CD4-positive, CD25-positive, alpha-beta regulatory T cell (primary cell): ENCODE measurements around the gene PSMD14. TPM values are rescaled to one million over a fixed set of nuclear protein-coding genes. Genes with fewer than 3 reads are reported as not detected.
"Not testable (repeated sequence)": the region's sequence is repeated elsewhere in the genome, so short reads cannot be mapped to it uniquely, and the experiment has no call there.

ENCODE experiments used
- ATAC-seq, 2 donors: fragments of 150-1000 bp; cut with Tn5 transposase; one replicate each; pipeline ENCODE4 v1.10.0; 2021; ENCODE audit warnings: low read depth in 2 of 2, moderate number of reproducible peaks in 2 of 2, moderate library complexity in 1 of 2
- DNase-seq, 3 donors: peaks; one replicate each; pipeline versions ENCODE4 v3.0.0 to v3.0.0-alpha.2; 2012 to 2022; ENCODE audit warnings: mixed read lengths in 1 of 3
- H3K27ac ChIP-seq: one replicate; pipeline ENCODE4 v1.7.0; 2013; ENCODE audit warnings: mild to moderate bottlenecking, low read length; ENCODE audit not compliant: insufficient read depth, poor library complexity, severe bottlenecking
- H3K27me3 ChIP-seq: one replicate; pipeline ENCODE4 v1.7.0; 2013; ENCODE audit warnings: low read length; ENCODE audit not compliant: control insufficient read depth, insufficient read depth
- H3K36me3 ChIP-seq: one replicate; pipeline ENCODE4 v1.7.0; 2013; ENCODE audit warnings: mild to moderate bottlenecking, low read length, moderate library complexity; ENCODE audit not compliant: control insufficient read depth, insufficient read depth
- H3K4me1 ChIP-seq: 2 replicates; pipeline ENCODE4 v1.7.0; 2013; ENCODE audit warnings: mild to moderate bottlenecking, low read length; ENCODE audit not compliant: insufficient read depth, control insufficient read depth, poor library complexity, severe bottlenecking
- H3K4me3 ChIP-seq: one replicate; pipeline ENCODE4 v1.7.0; 2013; ENCODE audit warnings: low read depth, mild to moderate bottlenecking, low read length, moderate library complexity
- H3K9me3 ChIP-seq, 2 experiments: 1 replicate in 1 of 2; 2 replicates in 1 of 2; pipeline ENCODE4 v1.7.0; 2013; ENCODE audit warnings: low read length in 2 of 2, mild to moderate bottlenecking in 1 of 2, moderate library complexity in 1 of 2; ENCODE audit not compliant: control insufficient read depth in 2 of 2
- H3K27ac Mint-ChIP-seq, 3 donors: one replicate each; pipeline ENCODE4 v1.8.0; 2020 to 2022; ENCODE audit warnings: mild to moderate bottlenecking in 3 of 3, mixed read lengths in 3 of 3, moderate library complexity in 2 of 3
- H3K27me3 Mint-ChIP-seq: one replicate; pipeline ENCODE4 v1.8.0; 2022; ENCODE audit warnings: mild to moderate bottlenecking, mixed read lengths
- H3K36me3 Mint-ChIP-seq: one replicate; pipeline ENCODE4 v1.8.0; 2020; ENCODE audit warnings: mixed read lengths
- H3K4me1 Mint-ChIP-seq, 4 donors: one replicate each; pipeline ENCODE4 v1.8.0; 2020 to 2022; ENCODE audit warnings: mixed read lengths in 4 of 4, mild to moderate bottlenecking in 1 of 4
- H3K4me3 Mint-ChIP-seq, 4 donors: one replicate each; pipeline ENCODE4 v1.8.0; 2020 to 2022; ENCODE audit warnings: mild to moderate bottlenecking in 4 of 4, mixed read lengths in 4 of 4, moderate library complexity in 3 of 4
- H3K9me3 Mint-ChIP-seq, 7 donors: one replicate each; pipeline ENCODE4 v1.8.0; 2020 to 2022; ENCODE audit warnings: mixed read lengths in 7 of 7, mild to moderate bottlenecking in 3 of 7, moderate library complexity in 2 of 7
- polyA plus RNA-seq, 4 donors: library from polyadenylated mRNA; unstranded; fragments of 300-500 nt; fragmentation: Illumina TruSeq; gene quantifications; one replicate each; pipeline ENCODE4 v1.2.3, GENCODE V29; 2021
- total RNA-seq: library from RNA; stranded (reverse); gene quantifications from one replicate; pipeline ENCODE4 v1.2.3, GENCODE V29; 2022

PSMD14 gene
- total and polyA plus RNA-seq, 5 donors from 2014 or later = 38.6 to 82.9 (median 64.9) TPM

DNA sequence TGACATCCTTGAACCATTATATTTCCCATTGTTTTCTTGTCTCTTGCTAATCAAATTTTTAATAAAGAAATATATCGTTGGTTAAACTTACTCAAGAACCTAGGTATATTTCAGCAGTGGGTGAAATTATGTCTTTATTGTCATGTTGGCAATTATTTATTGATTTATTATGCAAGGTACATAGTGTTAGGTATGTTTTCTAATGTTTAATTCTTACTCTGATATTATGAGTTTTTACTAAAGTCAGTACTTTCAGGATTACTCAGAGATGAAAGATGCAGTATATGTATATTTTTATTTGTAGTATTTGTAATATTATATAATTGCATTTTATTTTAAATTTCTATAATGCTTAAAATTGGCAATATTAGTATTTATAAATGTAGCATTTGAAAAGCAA lies 46.9 kb downstream of the PSMD14 start:
- ATAC-seq = no peak
- no peak overlapping the region for H3K27ac Mint-ChIP-seq
- no peak overlapping the region for H3K4me3 Mint-ChIP-seq
- Histone ChIP-seq H3K9me3 (no peaks in the 10 kb centered on the region), H3K4me3 (no peak overlapping the region), H3K36me3 (no peaks in the 10 kb centered on the region), H3K27me3 (no peaks in the 10 kb centered on the region), H3K27ac (no peak overlapping the region), H3K4me1 (no peaks in the 10 kb centered on the region)
- H3K27me3 Mint-ChIP-seq = no peaks in the 10 kb centered on the region
- peaks cover 7% of the 10 kb centered on the region for H3K36me3 Mint-ChIP-seq
- H3K4me1 Mint-ChIP-seq = peaks cover 24 to 54% (median 31%) of the 10 kb centered on the region in 4 donors
- DNase-seq = no peak
- no peaks in the 10 kb centered on the region for H3K9me3 Mint-ChIP-seq

DNA sequence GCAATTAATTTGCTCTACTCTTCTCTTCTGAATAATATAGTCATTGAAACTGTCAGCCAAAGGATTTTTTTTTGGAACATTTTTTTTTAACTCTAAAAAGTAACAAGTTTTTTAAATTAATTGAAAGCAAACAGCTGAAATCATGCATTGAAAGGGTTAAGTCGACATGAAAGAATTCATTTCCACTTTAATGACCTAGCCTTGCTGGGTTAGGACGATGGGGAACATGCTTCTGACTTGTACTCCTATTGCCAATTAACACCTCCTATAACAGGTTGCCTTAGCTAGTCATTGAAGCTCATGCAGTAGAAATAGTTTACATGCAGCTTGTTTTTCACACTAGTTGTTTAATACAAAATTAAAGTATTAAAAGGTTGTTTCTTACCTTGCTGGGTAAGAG lies 47.8 kb downstream of the PSMD14 start:
- Histone ChIP-seq H3K4me3 (no peak overlapping the region), H3K36me3 (peaks cover under 1% of the 10 kb centered on the region), H3K27me3 (no peaks in the 10 kb centered on the region), H3K4me1 (no peaks in the 10 kb centered on the region), H3K27ac (no peak overlapping the region), H3K9me3 (no peaks in the 10 kb centered on the region)
- Mint-ChIP-seq H3K27ac (no peak overlapping the region), H3K9me3 (peaks cover 0 to 3% (median 0%) of the 10 kb centered on the region in 7 donors), H3K4me1 (peaks cover 16 to 48% (median 28%) of the 10 kb centered on the region in 4 donors), H3K4me3 (no peak overlapping the region), H3K27me3 (no peaks in the 10 kb centered on the region), H3K36me3 (peaks cover 7% of the 10 kb centered on the region)
- DNase-seq (no peak), ATAC-seq (no peak)

DNA sequence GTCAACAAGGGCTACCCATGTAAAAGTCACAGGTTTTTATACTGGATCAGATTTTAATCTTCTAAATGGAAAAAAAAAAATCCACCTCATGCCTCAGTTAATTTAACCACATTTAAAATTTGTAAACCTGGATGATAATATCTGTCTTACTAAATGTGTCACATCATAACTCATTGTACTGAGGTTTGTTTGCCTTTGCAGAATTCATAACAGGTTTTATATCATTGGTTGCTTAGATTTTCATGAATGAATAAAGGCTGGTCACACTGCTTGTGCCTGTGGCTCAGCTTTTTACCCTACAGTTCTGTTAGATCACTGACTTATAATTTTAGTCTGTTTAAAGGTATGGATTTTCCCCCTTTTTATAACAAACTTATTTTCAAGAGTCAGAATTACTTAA lies 48.9 kb downstream of the PSMD14 start:
- Mint-ChIP-seq H3K27me3 (no peaks in the 10 kb centered on the region), H3K27ac (no peak overlapping the region), H3K36me3 (peaks cover 7% of the 10 kb centered on the region), H3K4me1 (peaks cover 16 to 41% (median 22%) of the 10 kb centered on the region in 4 donors), H3K4me3 (no peak overlapping the region), H3K9me3 (peaks cover 0 to 8% (median 1%) of the 10 kb centered on the region in 7 donors)
- Histone ChIP-seq H3K9me3 (peaks cover 7 to 8% of the 10 kb centered on the region in 2 experiments), H3K36me3 (peaks cover 2% of the 10 kb centered on the region), H3K4me1 (no peaks in the 10 kb centered on the region), H3K4me3 (no peak overlapping the region), H3K27me3 (no peaks in the 10 kb centered on the region), H3K27ac (no peak overlapping the region)
- ATAC-seq (no peak), DNase-seq (no peak)

DNA sequence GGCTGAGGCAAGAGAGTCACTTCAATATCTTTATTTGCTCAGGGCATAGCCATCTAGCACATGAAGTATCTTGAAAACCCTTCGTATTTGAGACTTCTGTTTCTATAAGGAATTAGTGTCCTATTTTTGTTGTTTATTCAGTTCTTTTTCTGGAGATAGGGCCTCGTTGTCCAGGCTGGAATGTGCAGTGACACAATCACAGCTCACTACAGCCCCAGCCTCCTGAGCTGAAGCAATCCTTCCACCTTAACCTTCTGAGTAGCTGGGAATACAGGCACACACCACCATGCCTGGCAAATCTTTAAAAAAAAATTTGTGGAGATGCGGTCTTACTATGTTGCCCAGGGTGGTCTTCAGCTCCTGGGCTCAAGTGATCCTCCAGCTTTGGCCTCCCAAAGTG lies 50.6 kb downstream of the PSMD14 start:
- ATAC-seq = no peak
- no peaks in the 10 kb centered on the region for H3K27me3 Mint-ChIP-seq
- Histone ChIP-seq H3K9me3 (peaks cover 17 to 18% of the 10 kb centered on the region in 2 experiments), H3K27me3 (no peaks in the 10 kb centered on the region), H3K4me1 (no peaks in the 10 kb centered on the region), H3K27ac (no peak overlapping the region), H3K4me3 (no peak overlapping the region), H3K36me3 (peaks cover 2% of the 10 kb centered on the region)
- H3K27ac Mint-ChIP-seq = no peak overlapping the region
- H3K4me1 Mint-ChIP-seq = peaks cover 12 to 24% (median 17%) of the 10 kb centered on the region in 4 donors
- DNase-seq = no peak
- H3K4me3 Mint-ChIP-seq = no peak overlapping the region
- H3K36me3 Mint-ChIP-seq = peaks cover 12% of the 10 kb centered on the region
- H3K9me3 Mint-ChIP-seq = peaks cover 0 to 13% (median 2%) of the 10 kb centered on the region in 7 donors

DNA sequence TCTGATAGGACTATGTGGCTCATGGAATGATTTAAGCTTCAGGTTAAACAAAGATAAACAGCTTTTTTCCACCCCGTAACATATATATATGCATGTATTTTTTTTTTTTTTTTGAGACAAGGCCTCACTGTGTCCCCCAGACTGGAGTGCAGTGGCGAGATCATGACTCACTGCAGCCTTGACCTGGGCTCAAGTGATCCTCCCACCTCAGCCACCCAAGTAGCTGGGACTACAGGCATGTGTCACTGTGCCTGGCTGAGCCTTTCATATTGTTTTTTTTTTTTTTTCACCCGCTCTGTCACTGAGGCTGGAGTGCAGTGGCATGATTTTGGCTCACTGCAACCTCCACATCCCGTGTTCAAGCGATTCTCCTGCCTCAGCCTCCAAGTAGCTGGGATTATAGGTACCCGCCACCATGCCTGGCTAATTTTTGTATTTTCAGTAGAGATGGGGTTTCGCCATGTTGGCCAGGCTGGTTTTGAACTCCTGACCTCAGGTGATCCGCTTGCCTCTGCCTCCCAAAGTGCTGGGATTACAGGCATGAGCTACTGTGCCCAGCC lies 52.0 kb downstream of the PSMD14 start:
- not testable (repeated sequence) for H3K27me3 ChIP-seq, H3K4me1 ChIP-seq, H3K27me3 Mint-ChIP-seq, ATAC-seq, H3K27ac ChIP-seq, H3K36me3 ChIP-seq, H3K4me3 ChIP-seq, H3K27ac Mint-ChIP-seq, H3K4me3 Mint-ChIP-seq, DNase-seq
- peaks cover 12% of the 10 kb centered on the region for H3K36me3 Mint-ChIP-seq
- H3K9me3 Mint-ChIP-seq = peaks cover 0 to 13% (median 4%) of the 10 kb centered on the region in 7 donors
- H3K9me3 ChIP-seq = peaks cover 17 to 18% of the 10 kb centered on the region in 2 experiments
- peaks cover 6 to 22% (median 9%) of the 10 kb centered on the region in 4 donors for H3K4me1 Mint-ChIP-seq

- H3K4me1 Mint-ChIP-seq = peaks cover 0 to 15% (median 7%) of the 10 kb centered on the region in 4 donors
- H3K9me3 Mint-ChIP-seq = peaks cover 0 to 13% (median 4%) of the 10 kb centered on the region in 7 donors
- Histone ChIP-seq H3K36me3 (peaks cover 2% of the 10 kb centered on the region), H3K27me3 (no peaks in the 10 kb centered on the region), H3K4me3 (no peak overlapping the region), H3K4me1 (no peaks in the 10 kb centered on the region), H3K9me3 (peaks cover 17 to 18% of the 10 kb centered on the region in 2 experiments), H3K27ac (no peak overlapping the region)
- H3K36me3 Mint-ChIP-seq = peaks cover 20% of the 10 kb centered on the region
- H3K27ac Mint-ChIP-seq = no peak overlapping the region
- DNase-seq = no peak
- H3K4me3 Mint-ChIP-seq = no peak overlapping the region
- no peaks in the 10 kb centered on the region for H3K27me3 Mint-ChIP-seq
- no peak for ATAC-seq
Observed at GRCh38 chr2:161362568-161363166, 54.4 kb downstream of the PSMD14 start.

GRCh38 chr2:161367675-161368074 lies 59.5 kb downstream of the PSMD14 start:
- Mint-ChIP-seq H3K4me3 (no peak overlapping the region), H3K4me1 (peaks cover 0 to 12% (median 4%) of the 10 kb centered on the region in 4 donors), H3K27ac (no peak overlapping the region), H3K27me3 (peaks cover 4% of the 10 kb centered on the region), H3K36me3 (peaks cover 37% of the 10 kb centered on the region), H3K9me3 (peaks cover 0 to 5% (median 3%) of the 10 kb centered on the region in 7 donors)
- Histone ChIP-seq H3K9me3 (peaks cover 3 to 4% of the 10 kb centered on the region in 2 experiments), H3K4me3 (no peak overlapping the region), H3K4me1 (no peaks in the 10 kb centered on the region), H3K27me3 (no peaks in the 10 kb centered on the region), H3K27ac (no peak overlapping the region), H3K36me3 (peaks cover 25% of the 10 kb centered on the region)
- no peak for DNase-seq
- ATAC-seq = no peak

GRCh38 chr2:161369311-161369710 lies 61.1 kb downstream of the PSMD14 start:
- H3K27ac ChIP-seq = no peak overlapping the region
- no peaks in the 10 kb centered on the region for H3K4me1 ChIP-seq
- H3K9me3 ChIP-seq = no peaks in the 10 kb centered on the region
- no peak overlapping the region for H3K4me3 ChIP-seq
- H3K27me3 Mint-ChIP-seq = peaks cover 4% of the 10 kb centered on the region
- ATAC-seq = no peak
- H3K9me3 Mint-ChIP-seq = peaks cover 0 to 1% (median 0%) of the 10 kb centered on the region in 7 donors
- H3K36me3 Mint-ChIP-seq = peaks cover 34% of the 10 kb centered on the region
- H3K4me1 Mint-ChIP-seq = peaks cover 0 to 12% (median 4%) of the 10 kb centered on the region in 4 donors
- DNase-seq = no peak
- no peak overlapping the region for H3K4me3 Mint-ChIP-seq
- peaks cover 28% of the 10 kb centered on the region for H3K36me3 ChIP-seq
- no peaks in the 10 kb centered on the region for H3K27me3 ChIP-seq
- H3K27ac Mint-ChIP-seq = no peak overlapping the region
